ENCODE measurements around the gene SACM1L. TPM values are rescaled to one million over a fixed set of nuclear protein-coding genes. Genes with fewer than 3 reads are reported as not detected.

The SACM1L gene
- total RNA-seq, 1 donor from 2014 or later = 39.4 TPM

- peak overlapping the region; percentile 65 for H3K4me2 ChIP-seq (ENCODE audit: low read length)
- Mint-ChIP-seq H3K27ac (ENCODE audit: unreplicated experiment) (peak overlapping the region; percentile 89), H3K36me3 (ENCODE audit: low read depth, unreplicated experiment) (peaks cover 15% of the 10 kb centered on the region), H3K9me3 (ENCODE audit: unreplicated experiment) (no peaks in the 10 kb centered on the region), H3K27me3 (ENCODE audit: low read depth, unreplicated experiment) (no peaks in the 10 kb centered on the region), H3K4me1 (ENCODE audit: low read depth, unreplicated experiment) (peaks cover 38% of the 10 kb centered on the region), H3K4me3 (ENCODE audit: unreplicated experiment) (no peak overlapping the region)
- H3K36me3 ChIP-seq (ENCODE audit: insufficient read depth, low read length) = peaks cover 6% of the 10 kb centered on the region
- no peak overlapping the region for H2AFZ ChIP-seq (ENCODE audit: low read depth, low read length)
- no peaks in the 10 kb centered on the region for H3K27me3 ChIP-seq (ENCODE audit: insufficient read depth, low read length)
- H3K9ac ChIP-seq (ENCODE audit: low read length) = peak overlapping the region; percentile 78
- H3K9me3 ChIP-seq (ENCODE audit: insufficient read depth, low read depth, low read length) = no peaks in the 10 kb centered on the region
- peak overlapping the region; percentile 12 for H3K4me3 ChIP-seq (ENCODE audit: insufficient read depth, low read depth, low read length)
- peaks cover 40% of the 10 kb centered on the region for H3K4me1 ChIP-seq (ENCODE audit: insufficient read depth, low read length)
- H3K27ac ChIP-seq (ENCODE audit: low read depth, low read length) = peak overlapping the region; percentile 96
- DNase-seq (ENCODE audit: low read depth) (no peak), FAIRE-seq (no peak)
- peaks cover 16% of the 10 kb centered on the region for H3K79me2 ChIP-seq (ENCODE audit: insufficient read depth, low read length)
- TF ChIP-seq CTCF (IDR thresholded peaks at IDR 0.05; ENCODE audit: insufficient read depth, low read depth, low read length) (no peak), EZH2 (IDR thresholded peaks at IDR 0.05; ENCODE audit: insufficient read depth, low read length) (no peak)
- H4K20me1 ChIP-seq (ENCODE audit: insufficient read depth, low read length) = no peaks in the 10 kb centered on the region
Observed at GRCh38 chr3:45667569-45667934, 21.6 kb upstream of the SACM1L start.

GRCh38 chr3:45670436-45670835, 18.8 kb upstream of the SACM1L start:
- no peaks in the 10 kb centered on the region for H3K27me3 Mint-ChIP-seq (ENCODE audit: low read depth, unreplicated experiment)
- DNase-seq (ENCODE audit: low read depth) (no peak), FAIRE-seq (no peak)
- H3K9me3 ChIP-seq (ENCODE audit: insufficient read depth, low read depth, low read length) = no peaks in the 10 kb centered on the region
- peaks cover 14% of the 10 kb centered on the region for H3K36me3 ChIP-seq (ENCODE audit: insufficient read depth, low read length)
- H3K27ac Mint-ChIP-seq (ENCODE audit: unreplicated experiment) = no peak overlapping the region
- H3K4me3 ChIP-seq (ENCODE audit: insufficient read depth, low read depth, low read length) = no peak overlapping the region
- H2AFZ ChIP-seq (ENCODE audit: low read depth, low read length) = no peak overlapping the region
- H3K79me2 ChIP-seq (ENCODE audit: insufficient read depth, low read length) = no peaks in the 10 kb centered on the region
- no peaks in the 10 kb centered on the region for H4K20me1 ChIP-seq (ENCODE audit: insufficient read depth, low read length)
- no peaks in the 10 kb centered on the region for H3K9me3 Mint-ChIP-seq (ENCODE audit: unreplicated experiment)
- H3K9ac ChIP-seq (ENCODE audit: low read length) = no peak overlapping the region
- peaks cover 33% of the 10 kb centered on the region for H3K4me1 ChIP-seq (ENCODE audit: insufficient read depth, low read length)
- no peaks in the 10 kb centered on the region for H3K27me3 ChIP-seq (ENCODE audit: insufficient read depth, low read length)
- TF ChIP-seq EZH2 (IDR thresholded peaks at IDR 0.05; ENCODE audit: insufficient read depth, low read length) (no peak), CTCF (IDR thresholded peaks at IDR 0.05; ENCODE audit: insufficient read depth, low read depth, low read length) (no peak)
- no peak overlapping the region for H3K4me3 Mint-ChIP-seq (ENCODE audit: unreplicated experiment)
- no peak overlapping the region for H3K4me2 ChIP-seq (ENCODE audit: low read length)
- H3K27ac ChIP-seq (ENCODE audit: low read depth, low read length) = no peak overlapping the region
- peaks cover 38% of the 10 kb centered on the region for H3K4me1 Mint-ChIP-seq (ENCODE audit: low read depth, unreplicated experiment)
- H3K36me3 Mint-ChIP-seq (ENCODE audit: low read depth, unreplicated experiment) = peaks cover 29% of the 10 kb centered on the region

GRCh38 chr3:45670991-45671390, 18.2 kb upstream of the SACM1L start:
- Mint-ChIP-seq H3K27me3 (ENCODE audit: low read depth, unreplicated experiment) (no peaks in the 10 kb centered on the region), H3K27ac (ENCODE audit: unreplicated experiment) (no peak overlapping the region), H3K4me1 (ENCODE audit: low read depth, unreplicated experiment) (peaks cover 38% of the 10 kb centered on the region), H3K4me3 (ENCODE audit: unreplicated experiment) (no peak overlapping the region), H3K9me3 (ENCODE audit: unreplicated experiment) (no peaks in the 10 kb centered on the region), H3K36me3 (ENCODE audit: low read depth, unreplicated experiment) (peaks cover 33% of the 10 kb centered on the region)
- Histone ChIP-seq H3K9me3 (ENCODE audit: insufficient read depth, low read depth, low read length) (no peaks in the 10 kb centered on the region), H3K4me1 (ENCODE audit: insufficient read depth, low read length) (peaks cover 29% of the 10 kb centered on the region), H3K4me2 (ENCODE audit: low read length) (no peak overlapping the region), H3K27ac (ENCODE audit: low read depth, low read length) (no peak overlapping the region), H3K9ac (ENCODE audit: low read length) (no peak overlapping the region), H4K20me1 (ENCODE audit: insufficient read depth, low read length) (no peaks in the 10 kb centered on the region), H3K36me3 (ENCODE audit: insufficient read depth, low read length) (peaks cover 14% of the 10 kb centered on the region), H3K27me3 (ENCODE audit: insufficient read depth, low read length) (no peaks in the 10 kb centered on the region), H3K4me3 (ENCODE audit: insufficient read depth, low read depth, low read length) (no peak overlapping the region), H3K79me2 (ENCODE audit: insufficient read depth, low read length) (no peaks in the 10 kb centered on the region), H2AFZ (ENCODE audit: low read depth, low read length) (no peak overlapping the region)
- FAIRE-seq (no peak), DNase-seq (ENCODE audit: low read depth) (no peak)
- TF ChIP-seq EZH2 (IDR thresholded peaks at IDR 0.05; ENCODE audit: insufficient read depth, low read length) = no peak
- TF ChIP-seq CTCF (IDR thresholded peaks at IDR 0.05; ENCODE audit: insufficient read depth, low read depth, low read length) = no peak
